NCI-H2107 treated with DMSO at 0.1 percent for 48 hours (cell line): ENCODE measurements around the gene TOM1L1.

ENCODE experiments used
- DNase-seq: peaks from one replicate; lab custom pipeline; 2025; ENCODE audit not compliant: unreplicated experiment; lab: John Stamatoyannopoulos, UW

TOM1L1 gene

GRCh38 chr17:54892360-54892759 is 8.3 kb upstream of the TOM1L1 start:
- no peak for DNase-seq

GRCh38 chr17:54898576-54898975 is 2.1 kb upstream of the TOM1L1 start:
- peak; percentile 65 for DNase-seq

DNA sequence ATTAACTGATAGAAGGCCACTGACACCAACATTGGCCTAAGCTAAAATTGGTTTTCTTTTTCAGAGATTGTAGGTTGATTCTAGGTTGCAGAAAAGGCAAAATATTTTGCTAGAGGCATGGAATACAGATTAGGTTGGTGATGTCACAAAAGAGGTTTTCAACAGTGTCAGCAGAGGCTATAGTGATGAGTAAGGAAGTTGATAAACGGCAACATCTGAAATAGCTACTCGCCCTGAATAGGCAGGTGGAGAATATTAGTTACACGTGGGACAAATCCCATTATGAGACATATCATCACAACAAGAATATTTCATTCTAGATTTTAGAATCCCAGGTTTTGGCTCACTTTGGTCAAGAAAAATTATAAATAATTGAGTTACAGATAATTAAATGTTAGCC is 1.5 kb upstream of the TOM1L1 start:
- no peak for DNase-seq

DNA sequence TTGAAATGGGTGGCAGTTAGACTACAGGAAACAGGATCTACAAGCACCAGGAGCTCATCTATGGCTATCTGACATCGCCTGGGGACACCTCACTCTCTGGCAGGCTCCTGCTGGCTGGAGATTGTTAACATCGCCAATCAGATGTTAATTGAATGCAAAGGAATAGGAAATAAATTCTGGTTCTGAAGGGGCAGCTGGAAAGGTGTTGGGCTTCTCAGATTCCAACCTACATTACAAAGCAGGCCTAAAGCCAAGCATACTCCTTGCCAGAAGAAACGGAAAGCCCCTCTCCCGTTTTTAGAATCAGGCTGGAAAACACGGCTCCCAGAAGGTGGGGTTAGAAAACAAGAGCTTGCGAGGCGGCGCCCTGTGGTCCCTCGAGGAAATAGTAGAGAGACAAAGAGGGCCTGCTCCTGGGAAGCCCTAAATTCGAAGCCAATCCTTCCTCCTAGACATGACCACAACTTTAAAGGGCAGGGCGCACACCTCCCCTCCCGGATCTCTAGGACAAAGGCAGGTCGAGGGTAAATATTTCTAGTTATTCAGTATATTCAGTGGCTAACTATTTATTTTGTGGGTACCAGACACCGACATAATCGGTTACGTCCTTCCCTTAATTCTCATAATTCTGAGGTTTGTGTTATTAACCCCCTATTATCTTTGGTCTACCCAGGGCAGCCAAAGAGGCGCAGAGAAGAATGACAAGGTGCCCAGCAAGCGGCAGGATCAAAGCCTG is 763 bp upstream of the TOM1L1 start:
- DNase-seq: peak; percentile 49

DNA sequence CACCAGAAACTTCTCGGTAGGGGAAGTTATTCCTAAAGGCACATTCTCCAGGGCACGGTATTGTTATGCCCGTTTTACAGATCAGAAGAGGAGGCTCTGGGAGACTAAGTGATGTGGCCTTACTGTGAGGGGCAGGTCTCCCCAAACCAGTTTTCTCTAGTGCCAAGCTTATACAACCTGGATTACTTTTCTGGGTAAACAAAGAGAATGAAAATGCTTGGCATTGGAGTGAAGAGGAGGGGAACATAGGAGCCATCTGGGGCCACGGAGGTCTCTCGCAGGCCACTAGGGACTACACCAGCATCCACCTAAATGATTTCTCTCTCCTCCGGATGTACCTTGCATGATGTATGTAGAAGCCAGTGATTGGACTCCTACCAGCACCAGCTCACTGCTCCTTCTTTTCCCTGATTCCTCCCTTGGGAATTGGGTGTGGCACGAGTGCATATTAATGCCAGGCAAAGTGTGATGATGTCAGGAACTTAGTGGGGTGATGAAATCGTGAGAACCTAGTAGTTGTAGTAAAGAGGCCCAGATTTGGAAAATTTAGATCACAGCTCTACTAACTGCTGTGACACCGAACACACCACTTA is 674 bp downstream of the TOM1L1 start:
- DNase-seq: peak; percentile 41

DNA sequence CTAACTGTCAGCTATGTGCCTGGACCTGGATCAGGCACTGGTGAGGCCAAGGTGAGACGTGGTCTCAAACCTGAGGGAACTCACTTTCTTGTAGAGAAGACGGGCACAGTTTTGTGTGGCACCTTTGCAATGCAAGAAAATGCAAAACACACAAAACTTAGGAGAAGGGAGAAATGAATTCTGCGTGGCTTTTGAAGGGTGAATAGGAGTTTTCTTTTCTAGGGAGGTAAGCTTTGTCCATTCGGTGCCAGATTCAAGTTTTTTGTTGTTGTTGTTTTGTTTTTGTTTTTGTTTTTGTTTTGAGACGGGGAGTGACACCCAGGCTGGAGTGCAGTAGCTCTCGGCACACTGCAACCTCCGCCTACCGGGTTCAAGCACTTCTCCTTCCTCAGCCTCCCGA is 1.4 kb downstream of the TOM1L1 start:
- DNase-seq: no peak

DNA sequence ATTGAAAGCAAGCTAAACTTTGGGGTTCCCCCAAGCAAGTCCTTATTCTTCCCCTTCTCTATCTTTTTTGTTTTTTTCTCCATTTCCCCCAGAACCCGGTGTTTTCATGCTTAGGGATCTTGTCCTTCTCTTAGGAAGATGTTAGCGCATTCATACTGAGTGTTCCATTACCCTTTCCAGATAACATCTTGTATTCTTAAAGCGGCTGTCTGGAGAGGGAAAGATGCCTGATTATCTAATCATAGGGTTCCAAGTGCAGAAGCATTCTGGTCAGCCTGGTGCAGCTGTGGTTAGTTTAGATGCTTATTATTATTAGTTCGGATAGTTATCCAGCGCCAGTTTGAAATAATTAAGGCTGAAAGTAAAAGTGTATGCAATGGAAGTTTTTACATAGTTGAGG is 2.0 kb downstream of the TOM1L1 start:
- DNase-seq: no peak

DNA sequence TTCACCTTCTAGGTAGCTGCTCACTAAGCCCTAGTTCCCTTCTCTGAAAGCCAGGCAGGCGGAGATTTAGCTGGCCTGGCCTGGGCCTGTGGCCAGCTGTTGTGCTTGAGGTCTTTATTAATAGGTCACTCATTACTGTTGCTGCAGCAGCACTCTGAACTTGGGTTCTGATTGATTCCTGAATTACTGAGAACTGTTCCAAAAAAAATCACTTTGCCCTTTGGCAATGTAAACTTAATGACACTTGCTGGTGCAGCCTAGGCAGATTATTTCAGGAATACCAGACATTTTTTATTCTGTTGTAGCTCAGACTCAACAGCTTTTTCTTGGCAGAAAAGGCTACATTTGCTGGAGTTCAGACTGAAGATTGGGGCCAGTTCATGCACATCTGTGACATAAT is 2.7 kb downstream of the TOM1L1 start:
- no peak for DNase-seq

GRCh38 chr17:54906683-54907082 is 6.0 kb downstream of the TOM1L1 start:
- no peak for DNase-seq

GRCh38 chr17:54907376-54907775 is 6.7 kb downstream of the TOM1L1 start:
- DNase-seq: no peak

DNA sequence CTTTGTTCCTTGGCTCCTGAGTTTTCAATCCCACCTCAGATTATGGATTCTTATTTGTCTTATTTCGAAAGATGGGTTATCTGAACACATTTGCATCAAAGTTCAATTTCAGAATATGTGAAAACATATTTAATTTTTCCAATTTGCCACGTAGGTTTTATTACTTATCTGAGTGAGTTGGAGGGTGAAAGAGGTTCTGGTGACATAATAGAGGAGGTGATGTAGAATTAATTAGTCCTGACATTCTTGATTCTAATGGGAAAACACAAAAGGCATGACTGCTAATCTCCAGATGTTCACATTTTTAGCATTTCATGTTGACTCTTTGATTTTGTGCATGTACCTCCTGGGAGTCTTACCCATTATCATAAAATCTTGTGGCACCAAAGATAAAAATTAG is 9.1 kb downstream of the TOM1L1 start:
- DNase-seq: no peak

GRCh38 chr17:54916721-54917120 is 16.1 kb downstream of the TOM1L1 start:
- DNase-seq: no peak

DNA sequence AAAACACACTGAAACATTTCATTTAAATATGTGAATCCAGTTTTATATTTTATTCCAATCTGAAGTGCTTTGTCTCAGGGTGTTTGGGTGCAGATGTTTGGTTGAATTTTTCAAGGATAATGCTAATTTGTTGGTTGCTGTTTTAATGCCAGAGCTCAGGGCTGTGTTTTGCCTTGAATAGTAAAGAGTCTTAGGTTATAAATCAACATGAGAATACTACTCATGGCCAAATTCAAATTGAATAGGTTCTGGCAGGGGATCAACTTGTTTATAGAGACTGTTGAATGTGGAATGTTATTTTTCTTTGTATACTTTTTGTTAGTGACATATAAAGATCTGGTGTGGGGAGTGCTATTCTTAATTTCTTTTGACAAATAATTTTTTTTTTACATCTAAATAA is 18.8 kb downstream of the TOM1L1 start:
- DNase-seq: no peak

- no peak for DNase-seq
Observed at GRCh38 chr17:54920819-54921218, 20.2 kb downstream of the TOM1L1 start.

DNA sequence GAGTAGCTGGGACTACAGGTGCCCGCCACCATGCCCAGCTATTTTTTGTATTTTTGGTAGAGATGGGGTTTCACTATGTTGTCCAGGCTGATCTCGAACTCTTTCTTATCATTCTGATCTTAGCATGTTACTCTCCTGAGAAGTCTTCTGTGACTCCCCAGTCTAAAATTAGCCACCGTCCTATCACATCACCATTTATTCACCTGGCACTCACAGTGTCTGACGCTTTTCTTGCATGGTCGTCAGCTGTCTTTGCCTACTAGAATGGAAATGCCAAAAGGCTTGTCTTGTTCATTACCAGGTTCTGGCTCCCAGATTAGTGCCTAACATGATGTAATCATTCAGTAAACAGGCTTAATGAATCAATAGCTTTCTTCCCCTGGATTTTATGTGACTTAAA is 23.8 kb downstream of the TOM1L1 start:
- no peak for DNase-seq

- DNase-seq: no peak
Observed at GRCh38 chr17:54927525-54927924, 26.9 kb downstream of the TOM1L1 start.

- DNase-seq: no peak
Observed at GRCh38 chr17:54932711-54933110, 32.1 kb downstream of the TOM1L1 start.

DNA sequence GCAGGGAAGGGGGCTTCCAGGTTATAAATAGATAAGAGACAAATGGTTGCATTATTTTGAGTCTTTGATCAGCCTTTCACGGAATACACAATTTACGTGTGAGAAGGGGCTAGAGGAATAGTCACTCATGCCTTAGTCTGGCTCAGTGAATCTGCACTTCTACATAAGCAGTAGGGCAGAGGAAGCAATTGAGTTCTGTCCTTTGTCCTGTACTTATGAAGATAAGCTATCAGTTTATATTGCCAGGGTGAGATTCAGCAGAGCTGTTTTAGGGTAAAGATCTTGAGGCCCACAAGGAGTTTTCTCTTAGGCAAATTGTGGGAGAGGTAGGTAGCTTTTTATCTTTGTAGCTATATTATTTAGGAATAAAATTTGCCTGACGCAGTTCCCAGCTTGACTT is 33.3 kb downstream of the TOM1L1 start:
- no peak for DNase-seq

DNA sequence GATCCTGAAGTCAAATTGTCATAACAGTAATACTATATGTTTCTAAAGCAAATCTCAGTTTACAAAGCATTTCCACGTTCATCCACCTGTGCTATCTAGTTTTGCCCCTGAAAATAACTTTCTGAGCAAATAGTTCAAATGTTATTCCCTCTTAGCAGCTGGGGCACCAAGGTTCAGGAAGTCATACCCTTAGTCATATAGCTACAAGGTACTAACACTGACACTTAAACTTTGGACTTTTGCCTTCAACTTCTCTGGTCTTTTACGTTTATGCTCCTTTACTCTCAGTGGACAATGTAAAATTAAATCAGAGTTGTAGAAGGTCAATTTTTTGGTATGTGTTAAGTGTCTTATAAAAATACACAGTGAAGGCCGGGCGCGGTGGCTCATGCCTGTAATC is 34.8 kb downstream of the TOM1L1 start:
- no peak for DNase-seq

GRCh38 chr17:54937018-54937417 is 36.4 kb downstream of the TOM1L1 start:
- no peak for DNase-seq

GRCh38 chr17:54937426-54937825 is 36.8 kb downstream of the TOM1L1 start:
- DNase-seq: no peak

- no peak for DNase-seq
Observed at GRCh38 chr17:54941285-54941684, 40.6 kb downstream of the TOM1L1 start.

- DNase-seq: no peak
Observed at GRCh38 chr17:54944796-54945195, 44.1 kb downstream of the TOM1L1 start.
